ENCODE measurements around the gene AQP12A.
"Not testable (repeated sequence)": the region's sequence is repeated elsewhere in the genome, so short reads cannot be mapped to it uniquely, and the experiment has no call there.

Gene AQP12A

GRCh38 chr2:240659883-240660282 is 31.8 kb upstream of the AQP12A start:
- DNase-seq (ENCODE audit: low read depth) = not testable (repeated sequence)

GRCh38 chr2:240662681-240663080 is 29.0 kb upstream of the AQP12A start:
- no peak for DNase-seq (ENCODE audit: low read depth)

GRCh38 chr2:240663546-240664190 is 28.0 kb upstream of the AQP12A start:
- no peak for DNase-seq (ENCODE audit: low read depth)

GRCh38 chr2:240664622-240665021 is 27.0 kb upstream of the AQP12A start:
- no peak for DNase-seq (ENCODE audit: low read depth)

GRCh38 chr2:240670402-240670801 is 21.3 kb upstream of the AQP12A start:
- no peak for DNase-seq (ENCODE audit: low read depth)

- DNase-seq (ENCODE audit: low read depth) = no peak
Observed at GRCh38 chr2:240670950-240671349, 20.7 kb upstream of the AQP12A start.

- no peak for DNase-seq (ENCODE audit: low read depth)
Observed at GRCh38 chr2:240672076-240672700, 19.5 kb upstream of the AQP12A start.

GRCh38 chr2:240672701-240673190 is 18.9 kb upstream of the AQP12A start:
- DNase-seq (ENCODE audit: low read depth) = no peak

- DNase-seq (ENCODE audit: low read depth) = not testable (repeated sequence)
Observed at GRCh38 chr2:240674461-240675184, 17.0 kb upstream of the AQP12A start.

GRCh38 chr2:240675345-240675744 is 16.3 kb upstream of the AQP12A start:
- DNase-seq (ENCODE audit: low read depth) = not testable (repeated sequence)

- DNase-seq (ENCODE audit: low read depth) = not testable (repeated sequence)
Observed at GRCh38 chr2:240678043-240678442, 13.6 kb upstream of the AQP12A start.

- not testable (repeated sequence) for DNase-seq (ENCODE audit: low read depth)
Observed at GRCh38 chr2:240678909-240679308, 12.8 kb upstream of the AQP12A start.

GRCh38 chr2:240680185-240680584 is 11.5 kb upstream of the AQP12A start:
- not testable (repeated sequence) for DNase-seq (ENCODE audit: low read depth)

- DNase-seq (ENCODE audit: low read depth) = not testable (repeated sequence)
Observed at GRCh38 chr2:240682431-240683224, 9.0 kb upstream of the AQP12A start, which contains the start of gene AQP12B. TSS of gene AQP12B (minus strand) at chr2:240682885. CDS start at chr2:240682837, 48 bp downstream.

- DNase-seq (ENCODE audit: low read depth) = not testable (repeated sequence)
Observed at GRCh38 chr2:240683329-240683979, 8.2 kb upstream of the AQP12A start.

GRCh38 chr2:240683980-240684728 is 7.5 kb upstream of the AQP12A start:
- not testable (repeated sequence) for DNase-seq (ENCODE audit: low read depth)

- DNase-seq (ENCODE audit: low read depth) = no peak
Observed at GRCh38 chr2:240685771-240686371, 5.8 kb upstream of the AQP12A start.

GRCh38 chr2:240686460-240686859 is 5.2 kb upstream of the AQP12A start:
- no peak for DNase-seq (ENCODE audit: low read depth)

- no peak for DNase-seq (ENCODE audit: low read depth)
Observed at GRCh38 chr2:240687045-240687740, 4.5 kb upstream of the AQP12A start.

Measured in stimulated activated CD8-positive, alpha-beta memory T cell treated with anti-CD3 and anti-CD28 coated beads, Interleukin-15, amount 100 ng/mL, for 24 hours (primary cell).